Vagina (tissue), 2 donors: ENCODE measurements around the gene KCNK3.

Source experiments
- POLR2A ChIP-seq, 2 donors: fragments of 450-650 bp; IDR thresholded peaks; one replicate each; pipeline ENCODE4 v1.6.1; 2017; ENCODE audit warnings: antibody characterized with exemption in 2 of 2, mild to moderate bottlenecking in 2 of 2, moderate library complexity in 2 of 2
- TF ChIP-seq, protein P1 (sequence below), 3 experiments: fragments of 450-650 bp in 2 of 3; fragments of 200-600 bp in 1 of 3; sonication (generic) in 1 of 3; IDR thresholded peaks; one replicate each; pipeline ENCODE4 v1.5.1; 2017 to 2019; ENCODE audit warnings: antibody characterized with exemption in 3 of 3, mild to moderate bottlenecking in 2 of 3, moderate library complexity in 2 of 3

DNA sequence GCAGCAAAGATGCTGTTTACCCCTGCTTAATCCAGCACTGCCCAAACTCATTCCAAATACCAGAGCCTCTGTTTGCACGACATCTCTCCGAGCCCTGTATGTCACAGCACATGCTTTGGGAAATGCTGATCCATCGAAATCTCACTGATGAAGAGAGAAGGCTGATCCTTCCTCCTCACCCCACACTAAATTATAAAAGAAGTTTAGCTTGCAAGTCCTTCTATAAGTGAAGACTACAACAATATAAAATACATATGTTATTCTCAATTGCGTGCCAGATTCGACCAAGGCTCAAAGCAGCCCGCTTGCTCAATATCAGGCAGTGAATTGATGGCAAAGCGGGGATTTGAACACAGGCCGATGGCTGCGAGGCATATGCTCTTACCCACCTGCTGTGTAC is 40.9 kb downstream of the KCNK3 start:
- no peak for TF ChIP-seq POLR2A (IDR thresholded peaks at IDR 0.05)
- TF ChIP-seq, protein P1, sequence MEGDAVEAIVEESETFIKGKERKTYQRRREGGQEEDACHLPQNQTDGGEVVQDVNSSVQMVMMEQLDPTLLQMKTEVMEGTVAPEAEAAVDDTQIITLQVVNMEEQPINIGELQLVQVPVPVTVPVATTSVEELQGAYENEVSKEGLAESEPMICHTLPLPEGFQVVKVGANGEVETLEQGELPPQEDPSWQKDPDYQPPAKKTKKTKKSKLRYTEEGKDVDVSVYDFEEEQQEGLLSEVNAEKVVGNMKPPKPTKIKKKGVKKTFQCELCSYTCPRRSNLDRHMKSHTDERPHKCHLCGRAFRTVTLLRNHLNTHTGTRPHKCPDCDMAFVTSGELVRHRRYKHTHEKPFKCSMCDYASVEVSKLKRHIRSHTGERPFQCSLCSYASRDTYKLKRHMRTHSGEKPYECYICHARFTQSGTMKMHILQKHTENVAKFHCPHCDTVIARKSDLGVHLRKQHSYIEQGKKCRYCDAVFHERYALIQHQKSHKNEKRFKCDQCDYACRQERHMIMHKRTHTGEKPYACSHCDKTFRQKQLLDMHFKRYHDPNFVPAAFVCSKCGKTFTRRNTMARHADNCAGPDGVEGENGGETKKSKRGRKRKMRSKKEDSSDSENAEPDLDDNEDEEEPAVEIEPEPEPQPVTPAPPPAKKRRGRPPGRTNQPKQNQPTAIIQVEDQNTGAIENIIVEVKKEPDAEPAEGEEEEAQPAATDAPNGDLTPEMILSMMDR (IDR thresholded peaks at IDR 0.05) = no peak
